SK-N-SH (cell line): ENCODE measurements around the gene MIPOL1. TPM values are rescaled to one million over a fixed set of nuclear protein-coding genes. Genes with fewer than 3 reads are reported as not detected.

Experiments
- CTCF ChIA-PET: fragments of 300-600, 350-600 bp; formaldehyde crosslinking; extraction: SDS; loops from one replicate; lab custom pipeline; 2021; lab: Yijun Ruan, JAX
- POLR2A ChIA-PET: fragments of 350-600 bp; sonication (Branson Sonifier 250); formaldehyde crosslinking; extraction: SDS; loops from one replicate; lab custom pipeline; 2020; ENCODE audit warnings: antibody characterized with exemption, inconsistent platforms; lab: Yijun Ruan, JAX
- DNase-seq: peaks from one replicate; pipeline ENCODE4 v3.0.0; 2012
- H2AFZ ChIP-seq: fragments of 200-600 bp; sonication (generic); 2 replicates; pipeline ENCODE4 v1.8.1; 2016; ENCODE audit warnings: antibody characterized with exemption, mild to moderate bottlenecking, low read depth
- H3F3A ChIP-seq: fragments of 200-600 bp; sonication (generic); replicated peaks from 2 replicates; pipeline ENCODE3; 2016; ENCODE audit warnings: antibody characterized with exemption, mild to moderate bottlenecking; ENCODE audit not compliant: insufficient read depth
- H3K27ac ChIP-seq, 2 experiments: fragments of 200-500 bp in 1 of 2; fragments of 200-600 bp in 1 of 2; sonication (Bioruptor generic) in 1 of 2; sonication (generic), shearing (Covaris generic) in 1 of 2; 2 replicates each; pipeline versions ENCODE4 v1.5.1 to v1.6.1; 2014 to 2016; ENCODE audit warnings: low read depth in 2 of 2, inconsistent platforms in 1 of 2, low read length in 1 of 2, mild to moderate bottlenecking in 1 of 2, mixed read lengths in 1 of 2
- H3K27me3 ChIP-seq: fragments of 200-600 bp; sonication (generic), shearing (Covaris generic); 2 replicates; pipeline ENCODE4 v1.6.1; 2016; ENCODE audit warnings: mixed run types; ENCODE audit not compliant: insufficient read depth
- H3K36me3 ChIP-seq, 2 experiments: fragments of 200-500 bp in 1 of 2; fragments of 200-600 bp in 1 of 2; sonication (Bioruptor generic) in 1 of 2; sonication (generic) in 1 of 2; replicated peaks in 1 of 2; 2 replicates each; pipeline versions ENCODE3 to v1.5.1; 2014 to 2016; ENCODE audit warnings: low read length in 1 of 2, mild to moderate bottlenecking in 1 of 2; ENCODE audit not compliant: insufficient read depth in 2 of 2, control insufficient read depth in 1 of 2
- H3K4me1 ChIP-seq, 2 experiments: fragments of 200-500 bp in 1 of 2; fragments of 200-600 bp in 1 of 2; sonication (Bioruptor generic) in 1 of 2; sonication (generic), shearing (Covaris generic) in 1 of 2; 2 replicates each; pipeline versions ENCODE4 v1.5.1 to v1.6.1; 2014 to 2016; ENCODE audit warnings: low read depth in 1 of 2, low read length in 1 of 2, mixed run types in 1 of 2; ENCODE audit not compliant: insufficient read depth in 2 of 2, control insufficient read depth in 1 of 2
- H3K4me2 ChIP-seq: fragments of 200-600 bp; sonication (generic), shearing (Covaris generic); 2 replicates; pipeline ENCODE4 v1.6.1; 2017; ENCODE audit warnings: mixed run types
- H3K4me3 ChIP-seq, 2 experiments: fragments of 200-500 bp in 1 of 2; fragments of 200-600 bp in 1 of 2; sonication (Bioruptor generic) in 1 of 2; sonication (generic), shearing (Covaris generic) in 1 of 2; 2 replicates each; pipeline versions ENCODE4 v1.5.1 to v1.8.1; 2014 to 2016; ENCODE audit warnings: low read depth in 2 of 2, inconsistent platforms in 1 of 2, low read length in 1 of 2, mild to moderate bottlenecking in 1 of 2, mixed read lengths in 1 of 2, moderate library complexity in 1 of 2
- H3K79me2 ChIP-seq: fragments of 200-600 bp; sonication (generic); 2 replicates; pipeline ENCODE4 v1.8.1; 2017; ENCODE audit warnings: mild to moderate bottlenecking; ENCODE audit not compliant: insufficient read depth
- H3K9ac ChIP-seq: fragments of 200-600 bp; sonication (generic); 2 replicates; pipeline ENCODE4 v1.6.1; 2017; ENCODE audit warnings: mixed run types
- H3K9me2 ChIP-seq: fragments of 200-600 bp; sonication (generic); 2 replicates; pipeline ENCODE4 v1.6.1; 2017; ENCODE audit warnings: mixed run types
- H3K9me3 ChIP-seq: fragments of 200-600 bp; sonication (generic); 2 replicates; pipeline ENCODE4 v1.6.1; 2017; ENCODE audit warnings: mixed run types, mild to moderate bottlenecking, moderate library complexity
- H4K20me1 ChIP-seq: fragments of 200-600 bp; sonication (generic); 2 replicates; pipeline ENCODE4 v1.6.1; 2017; ENCODE audit warnings: mild to moderate bottlenecking, mixed run types; ENCODE audit not compliant: insufficient read depth
- ELF1 ChIP-seq: IDR thresholded peaks from 2 replicates; pipeline ENCODE4 v1.4.0; 2012
- EP300 ChIP-seq, 2 experiments: IDR thresholded peaks; 2 replicates each; pipeline versions ENCODE4 v1.4.0 to v1.6.1; 2012; ENCODE audit warnings: borderline replicate concordance in 1 of 2, low read depth in 1 of 2, low read length in 1 of 2
- EZH2phosphoT487 ChIP-seq: fragments of 200-600 bp; sonication (generic); IDR thresholded peaks from 2 replicates; pipeline ENCODE4 v1.6.1; 2017; ENCODE audit warnings: low read depth, mixed run types, mild to moderate bottlenecking, antibody characterized with exemption, moderate library complexity, borderline replicate concordance
- FOSL2 ChIP-seq: IDR thresholded peaks from 2 replicates; pipeline ENCODE4 v1.4.0; 2012; ENCODE audit warnings: low read depth, mild to moderate bottlenecking, moderate library complexity, borderline replicate concordance
- FOXM1 ChIP-seq: IDR thresholded peaks from 2 replicates; pipeline ENCODE4 v1.4.0; 2012; ENCODE audit warnings: low read depth, mild to moderate bottlenecking
- MXI1 ChIP-seq: IDR thresholded peaks from 2 replicates; pipeline ENCODE4 v1.6.1; 2012; ENCODE audit warnings: mild to moderate bottlenecking, low read depth, low read length, improper control_type of control experiment
- NRF1 ChIP-seq: IDR thresholded peaks from 2 replicates; pipeline ENCODE4 v1.6.1; 2012; ENCODE audit warnings: low read depth, mild to moderate bottlenecking, low read length
- RAD21 ChIP-seq: IDR thresholded peaks from 2 replicates; pipeline ENCODE4 v1.6.1; 2012; ENCODE audit warnings: mild to moderate bottlenecking, low read length
- RCOR1 ChIP-seq: fragments of 150-350 bp; IDR thresholded peaks from 2 replicates; pipeline ENCODE4 v1.6.1; 2017; ENCODE audit warnings: antibody characterized with exemption, low read length
- WGBS: methylation state at CpG from one replicate; pipeline ENCODE4 v1.1.6; 2017; ENCODE audit warnings: low lambda C conversion rate; 5-methylcytosine and 5-hydroxymethylcytosine counted together
- polyA plus RNA-seq, 3 experiments: library from polyadenylated mRNA; depleted of rRNA; stranded (reverse); fragments of >200 nt; gene quantifications; 2 replicates each; pipeline ENCODE4 v1.2.3, GENCODE V29; 2012
- TF ChIP-seq, protein P1 (sequence below): fragments of 150-350 bp; IDR thresholded peaks from 2 replicates; pipeline ENCODE4 v1.6.1; 2016; ENCODE audit warnings: mild to moderate bottlenecking, low read depth, low read length
- TF ChIP-seq, protein P2 (sequence below): IDR thresholded peaks from 2 replicates; pipeline ENCODE4; 2012
- TF ChIP-seq, protein P3 (sequence below): IDR thresholded peaks from 2 replicates; pipeline ENCODE4 v1.4.0; 2012; ENCODE audit warnings: low read depth, borderline replicate concordance

MIPOL1 gene
- polyA plus RNA-seq, 1 of the 3 experiments (the other 2 are of a cell fraction): 0.23 TPM

DNA sequence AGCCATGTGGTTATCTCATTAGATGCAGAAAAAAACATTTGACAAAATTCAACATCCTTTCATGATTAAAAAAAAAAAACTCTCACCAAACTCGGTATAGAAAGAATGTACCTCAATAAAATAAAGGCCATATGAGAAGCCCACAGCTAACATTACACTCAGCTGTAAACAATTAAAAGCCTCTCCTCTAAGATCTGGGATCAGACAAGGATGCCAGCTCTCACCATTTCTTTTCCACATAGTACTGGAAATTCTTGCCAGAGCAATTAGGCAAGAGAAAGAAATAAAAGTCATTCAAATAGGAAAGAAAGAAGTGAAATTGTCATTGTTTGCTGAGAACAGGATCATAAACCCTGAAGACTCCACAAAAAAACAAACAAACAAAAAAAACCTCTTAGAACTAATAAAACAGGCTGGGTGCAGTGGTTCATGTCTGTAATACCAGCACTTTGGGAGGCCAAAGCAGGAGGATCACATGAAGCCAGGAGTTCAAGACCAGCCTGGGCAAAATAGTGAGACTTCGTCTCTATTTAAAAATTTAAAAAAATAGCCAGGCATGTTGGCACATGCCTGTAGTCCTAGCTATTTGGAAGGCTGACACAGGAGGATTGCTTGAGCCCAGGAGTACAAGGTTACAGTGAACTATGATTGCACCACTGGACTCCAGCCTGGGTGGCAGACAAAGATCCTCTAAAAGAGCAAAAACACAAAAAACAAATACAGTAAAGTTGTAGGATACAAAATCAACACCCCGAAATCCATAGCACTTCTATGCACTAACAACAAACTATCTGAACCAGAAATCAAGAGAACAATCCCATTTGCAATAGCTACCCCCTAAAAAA, 282.9 kb downstream of the MIPOL1 start (continued):
- TF ChIP-seq, protein P1, sequence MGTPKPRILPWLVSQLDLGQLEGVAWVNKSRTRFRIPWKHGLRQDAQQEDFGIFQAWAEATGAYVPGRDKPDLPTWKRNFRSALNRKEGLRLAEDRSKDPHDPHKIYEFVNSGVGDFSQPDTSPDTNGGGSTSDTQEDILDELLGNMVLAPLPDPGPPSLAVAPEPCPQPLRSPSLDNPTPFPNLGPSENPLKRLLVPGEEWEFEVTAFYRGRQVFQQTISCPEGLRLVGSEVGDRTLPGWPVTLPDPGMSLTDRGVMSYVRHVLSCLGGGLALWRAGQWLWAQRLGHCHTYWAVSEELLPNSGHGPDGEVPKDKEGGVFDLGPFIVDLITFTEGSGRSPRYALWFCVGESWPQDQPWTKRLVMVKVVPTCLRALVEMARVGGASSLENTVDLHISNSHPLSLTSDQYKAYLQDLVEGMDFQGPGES: no peak
- TF ChIP-seq RCOR1: no peak
- no peak for TF ChIP-seq ELF1
- TF ChIP-seq FOSL2: no peak
- TF ChIP-seq NRF1: no peak
- TF ChIP-seq, protein P2, sequence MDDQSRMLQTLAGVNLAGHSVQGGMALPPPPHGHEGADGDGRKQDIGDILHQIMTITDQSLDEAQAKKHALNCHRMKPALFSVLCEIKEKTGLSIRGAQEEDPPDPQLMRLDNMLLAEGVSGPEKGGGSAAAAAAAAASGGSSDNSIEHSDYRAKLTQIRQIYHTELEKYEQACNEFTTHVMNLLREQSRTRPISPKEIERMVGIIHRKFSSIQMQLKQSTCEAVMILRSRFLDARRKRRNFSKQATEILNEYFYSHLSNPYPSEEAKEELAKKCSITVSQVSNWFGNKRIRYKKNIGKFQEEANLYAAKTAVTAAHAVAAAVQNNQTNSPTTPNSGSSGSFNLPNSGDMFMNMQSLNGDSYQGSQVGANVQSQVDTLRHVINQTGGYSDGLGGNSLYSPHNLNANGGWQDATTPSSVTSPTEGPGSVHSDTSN: no peak
- no peak for TF ChIP-seq EZH2phosphoT487
- no peak for TF ChIP-seq MXI1
- TF ChIP-seq, protein P3, sequence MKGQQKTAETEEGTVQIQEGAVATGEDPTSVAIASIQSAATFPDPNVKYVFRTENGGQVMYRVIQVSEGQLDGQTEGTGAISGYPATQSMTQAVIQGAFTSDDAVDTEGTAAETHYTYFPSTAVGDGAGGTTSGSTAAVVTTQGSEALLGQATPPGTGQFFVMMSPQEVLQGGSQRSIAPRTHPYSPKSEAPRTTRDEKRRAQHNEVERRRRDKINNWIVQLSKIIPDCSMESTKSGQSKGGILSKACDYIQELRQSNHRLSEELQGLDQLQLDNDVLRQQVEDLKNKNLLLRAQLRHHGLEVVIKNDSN: no peak

DNA sequence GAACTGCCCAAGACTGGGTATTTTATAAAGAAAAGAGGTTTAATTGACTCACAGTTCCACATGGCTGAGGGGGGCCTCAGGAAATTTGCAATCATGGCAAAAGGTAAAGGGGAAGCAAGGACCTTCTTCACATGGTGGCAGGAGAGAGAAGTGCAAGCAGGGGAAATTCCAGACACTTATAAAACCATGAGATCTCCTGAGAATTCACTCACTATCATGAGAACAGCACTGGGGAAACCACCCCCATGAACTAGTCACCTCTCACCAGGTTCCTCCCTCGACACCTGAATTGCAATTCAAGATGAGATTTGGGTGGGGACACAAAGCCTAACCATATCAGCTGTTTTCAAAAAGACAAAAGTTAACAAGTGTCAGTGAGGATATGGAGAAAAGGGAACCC, 284.7 kb downstream of the MIPOL1 start:
- H3K4me3 ChIP-seq: no peak overlapping the region
- no peak for DNase-seq
- H3K4me2 ChIP-seq: no peak overlapping the region
- no peaks in the 10 kb centered on the region for H3F3A ChIP-seq
- no peak overlapping the region for H3K27ac ChIP-seq
- 25% methylated on average over 1 of the region's 1 CpG for WGBS
- no peaks in the 10 kb centered on the region for H3K9me2 ChIP-seq
- ChIA-PET CTCF (no interaction called here), POLR2A (no interaction called here)
- TF ChIP-seq EP300 (IDR thresholded peaks at IDR 0.05; ENCODE audit: borderline replicate concordance in 1 of 2, low read depth in 1 of 2, low read length in 1 of 2): no peak
- TF ChIP-seq, protein P3: no peak
- no peak for TF ChIP-seq RAD21
- no peak for TF ChIP-seq FOXM1
- H3K36me3 ChIP-seq: no peaks in the 10 kb centered on the region
- H3K9me3 ChIP-seq: no peaks in the 10 kb centered on the region
- H3K9ac ChIP-seq: no peak overlapping the region
- no peaks in the 10 kb centered on the region for H3K27me3 ChIP-seq
- no peaks in the 10 kb centered on the region for H3K79me2 ChIP-seq
- no peaks in the 10 kb centered on the region for H4K20me1 ChIP-seq
- no peaks in the 10 kb centered on the region for H3K4me1 ChIP-seq
- H2AFZ ChIP-seq: no peak overlapping the region
